Measurements from ENCODE around the gene PLBD1. TPM values are rescaled to one million over a fixed set of nuclear protein-coding genes. Genes with fewer than 3 reads are reported as not detected.

PLBD1 gene
- total RNA-seq, 1 donor from 2014 or later = 23.8 TPM

DNA sequence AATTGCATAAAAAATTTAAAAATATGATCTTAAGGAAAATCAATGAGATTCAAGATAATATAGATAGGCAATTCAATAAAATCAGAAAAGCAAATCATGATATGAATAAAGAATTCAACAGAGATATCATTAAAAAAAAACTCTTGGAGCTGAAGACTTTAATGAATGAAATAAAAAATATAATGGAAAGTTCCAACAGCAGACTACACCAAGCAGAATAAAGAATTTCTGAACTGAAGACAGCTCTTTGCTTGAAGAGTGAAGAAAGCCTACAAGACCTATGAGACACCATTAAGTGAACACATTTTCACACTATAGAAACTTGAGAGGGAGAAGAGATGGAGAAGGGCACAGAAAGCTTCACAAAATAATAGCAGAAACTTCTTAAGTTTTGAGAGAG lies 45.9 kb downstream of the PLBD1 start:
- no peak for DNase-seq
- intact Hi-C loops (cut with DNase I) = no loop called here
- no peak for ATAC-seq (ENCODE audit: poor library complexity)

DNA sequence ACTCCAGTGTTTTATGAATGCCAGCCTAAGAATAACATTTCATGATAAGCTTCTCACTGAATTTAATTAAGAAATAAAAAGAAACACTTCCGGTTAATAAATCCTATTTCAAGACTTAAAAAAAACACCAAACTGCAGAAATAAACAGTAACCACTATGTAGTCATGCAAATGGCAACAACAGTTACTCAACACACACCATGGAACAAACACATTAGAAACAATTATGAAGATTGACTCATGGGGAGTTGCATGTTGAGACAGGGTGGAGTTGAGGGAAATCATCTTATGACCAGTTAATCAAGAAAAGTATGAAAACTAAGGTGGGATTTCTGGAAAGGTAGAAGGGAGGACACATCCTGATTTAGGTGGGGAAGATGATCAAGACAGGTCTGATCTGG lies 52.7 kb downstream of the PLBD1 start:
- intact Hi-C loops (cut with DNase I) = loop anchor here (5.0 kb wide), 1 partner anchor 102 kb away; no protein-coding TSS in a partner anchor
- ATAC-seq (ENCODE audit: poor library complexity) = no peak
- no peak for DNase-seq

DNA sequence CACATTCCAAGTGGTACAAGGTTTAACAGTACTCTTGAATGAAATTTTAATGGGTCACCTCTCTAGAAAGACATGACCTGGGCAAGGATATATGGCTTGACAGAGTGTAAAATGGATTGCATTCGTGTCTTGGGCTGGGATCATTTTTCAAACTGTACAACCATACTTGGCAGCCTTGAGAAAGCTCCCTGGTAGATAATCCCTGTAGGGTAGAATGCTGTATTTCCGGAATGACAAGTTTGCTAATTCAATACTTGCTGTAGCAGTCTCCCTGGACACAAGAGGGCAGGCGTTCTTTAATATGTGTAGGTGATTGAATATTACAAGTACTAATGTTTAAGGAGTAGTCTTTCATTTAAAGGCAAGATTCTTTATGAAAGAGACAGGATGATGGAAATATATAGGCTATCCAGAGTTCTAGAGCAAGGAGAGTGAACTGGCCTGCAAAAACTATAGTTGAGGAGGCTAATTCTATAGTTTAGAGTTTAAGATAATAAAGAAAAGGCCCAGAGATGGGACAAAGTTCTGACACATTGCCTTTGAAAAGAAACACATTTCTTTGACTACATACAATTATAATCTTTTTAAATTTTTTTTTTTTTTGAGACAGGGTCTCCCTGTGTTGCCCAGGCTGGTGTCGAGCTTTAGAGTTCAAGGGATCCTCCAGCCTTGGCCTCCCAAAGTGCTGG lies 53.4 kb downstream of the PLBD1 start:
- DNase-seq (no peak), ATAC-seq (ENCODE audit: poor library complexity) (peak; percentile 77)
- intact Hi-C loops (cut with DNase I) = loop anchor here (5.0 kb wide), 1 partner anchor 103 kb away; no protein-coding TSS in a partner anchor

DNA sequence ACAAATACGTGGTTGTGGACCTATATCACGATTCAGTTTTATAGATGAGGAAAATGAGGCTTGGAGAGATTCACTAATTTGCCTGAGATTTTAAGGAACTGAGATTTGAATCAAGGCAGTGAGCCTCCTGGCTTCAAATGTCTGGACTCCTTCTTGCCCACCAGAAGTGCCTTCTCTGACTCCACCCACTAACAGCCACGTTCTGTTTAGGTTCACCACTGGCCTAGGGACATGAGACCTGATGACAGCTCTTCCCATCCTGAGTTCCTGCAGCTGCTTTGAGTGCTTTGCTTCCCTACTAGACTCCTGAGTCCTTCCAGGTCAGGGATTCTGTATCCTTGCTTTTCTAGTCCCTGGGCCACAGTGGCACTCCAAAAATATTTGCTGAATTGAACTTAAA lies 57.1 kb downstream of the PLBD1 start:
- ATAC-seq (ENCODE audit: poor library complexity) (no peak), DNase-seq (no peak)
- intact Hi-C loops (cut with DNase I) = loop anchor here (5.0 kb wide), 1 partner anchor 107 kb away; no protein-coding TSS in a partner anchor

DNA sequence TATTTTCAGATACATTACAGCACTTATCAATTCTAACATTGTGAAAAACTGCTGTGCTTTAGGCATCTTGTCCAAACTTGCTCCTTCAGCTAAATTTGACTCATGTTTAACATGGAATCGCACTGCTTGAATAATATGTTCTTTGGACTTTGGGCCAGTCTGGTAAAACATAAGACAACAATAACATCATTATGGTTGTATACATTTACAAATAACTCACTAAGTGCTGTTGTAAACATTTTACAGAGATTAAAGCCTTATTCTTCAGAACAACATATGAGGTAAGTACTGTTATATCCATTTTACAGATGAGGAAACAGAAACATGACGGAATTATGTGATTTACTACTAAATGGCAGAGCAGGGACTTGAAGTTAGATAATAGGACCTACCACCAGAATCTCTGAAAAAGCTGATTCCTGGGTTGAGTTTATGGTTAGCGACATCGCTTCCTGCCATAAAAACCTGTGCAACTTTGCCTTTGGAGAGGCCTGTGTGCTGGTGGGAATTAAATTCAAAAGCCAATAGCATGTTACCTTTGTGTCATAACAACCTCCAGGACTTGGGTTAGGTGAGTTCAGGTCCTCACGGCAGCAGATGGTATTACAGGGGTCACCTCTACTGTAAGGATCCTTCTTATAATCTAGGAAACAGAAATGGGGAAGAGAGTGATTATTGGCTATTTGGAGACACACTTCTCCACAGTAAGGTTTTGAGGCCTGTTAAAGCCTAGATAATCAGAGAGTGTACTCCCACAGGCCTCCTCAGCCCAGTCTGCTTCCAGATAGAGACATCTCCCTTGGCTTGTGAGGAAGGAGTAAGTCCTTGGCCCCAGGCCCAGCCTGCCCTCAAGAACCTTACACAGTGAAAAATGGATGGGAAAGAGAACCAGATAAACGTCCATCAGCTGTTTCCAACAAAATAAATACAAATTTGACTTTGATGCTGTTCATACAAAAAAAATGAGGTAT lies 61.8 kb downstream of the PLBD1 start:
- intact Hi-C loops (cut with DNase I) = no loop called here
- ATAC-seq (ENCODE audit: poor library complexity) (no peak), DNase-seq (no peak)

DNA sequence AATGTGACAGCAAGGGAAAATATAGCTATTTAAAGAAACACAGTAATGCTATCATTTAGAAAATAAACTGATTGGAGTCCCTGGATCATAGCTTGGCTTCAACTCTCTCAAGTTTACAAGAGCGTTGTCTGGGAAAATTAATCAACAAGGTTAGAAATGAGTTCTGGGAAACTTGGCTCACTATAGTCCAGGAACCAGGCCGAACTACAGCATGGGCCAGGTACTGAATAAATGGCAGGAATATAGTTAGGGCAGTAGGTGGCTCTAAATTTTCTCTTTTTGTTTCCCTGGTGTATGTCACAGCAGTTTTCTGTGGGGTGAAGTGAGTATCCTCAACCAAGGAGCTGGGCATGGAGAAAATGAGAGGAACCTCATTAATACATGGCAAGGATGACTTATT lies 72.4 kb downstream of the PLBD1 start:
- intact Hi-C loops (cut with DNase I) = no loop called here
- DNase-seq = no peak
- ATAC-seq (ENCODE audit: poor library complexity) = peak; percentile 41

DNA sequence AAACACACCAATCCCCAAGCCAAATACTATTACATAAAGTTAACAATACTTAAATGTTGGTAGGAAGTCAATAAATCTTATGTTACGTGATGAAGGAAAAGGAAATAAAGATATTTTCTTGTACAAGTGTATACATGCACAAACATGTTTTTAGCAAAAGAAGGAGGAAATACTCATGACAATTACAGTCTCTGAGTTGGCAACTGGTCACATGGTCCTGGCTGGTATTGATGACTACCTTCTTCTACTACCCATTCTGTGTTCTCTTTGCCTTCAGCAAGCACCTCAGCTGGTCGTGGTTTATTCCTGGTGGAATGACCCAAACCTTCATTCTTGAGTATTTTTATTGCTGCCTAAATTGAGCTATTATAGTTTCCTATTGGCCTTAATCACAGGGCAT lies 84.8 kb downstream of the PLBD1 start:
- no peak for ATAC-seq (ENCODE audit: poor library complexity)
- intact Hi-C loops (cut with DNase I) = no loop called here
- DNase-seq = no peak

DNA sequence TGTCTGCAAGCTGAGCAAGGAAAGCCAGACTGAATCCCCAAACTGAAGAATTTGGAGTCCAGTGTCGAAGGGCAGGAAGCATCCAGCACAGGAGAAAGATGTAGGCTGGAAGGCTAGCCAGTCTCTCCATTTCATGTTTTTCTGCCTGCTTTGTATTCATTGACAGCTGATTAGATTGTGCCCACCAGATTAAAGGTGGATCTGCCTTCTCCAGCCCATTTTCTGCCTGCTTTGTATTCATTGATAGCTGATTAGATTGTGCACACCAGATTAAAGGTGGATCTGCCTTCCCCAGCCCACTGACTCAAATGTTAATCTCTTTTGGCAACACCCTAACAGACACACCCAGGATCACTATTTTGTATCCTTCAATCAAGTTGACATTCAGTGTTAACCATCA lies 85.3 kb downstream of the PLBD1 start:
- intact Hi-C loops (cut with DNase I) = no loop called here
- DNase-seq = no peak
- ATAC-seq (ENCODE audit: poor library complexity) = no peak

DNA sequence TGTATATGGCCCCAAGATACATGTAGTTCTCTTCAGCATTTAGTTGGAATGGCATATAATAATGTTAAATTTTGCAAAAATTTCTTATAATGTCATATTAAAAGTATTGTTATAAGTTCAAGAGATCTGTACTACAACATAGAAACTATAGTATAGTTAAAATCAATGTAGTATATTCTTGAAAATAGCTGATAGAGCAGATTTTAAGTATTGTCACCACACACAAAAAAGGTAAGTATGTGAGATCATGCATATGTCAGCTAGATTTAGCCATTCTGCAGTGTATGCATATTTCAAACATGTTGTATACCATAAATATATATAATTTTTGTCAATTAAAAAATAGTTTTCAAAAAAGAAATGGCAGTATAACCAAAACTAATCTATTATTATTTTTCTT lies 86.5 kb downstream of the PLBD1 start:
- DNase-seq (no peak), ATAC-seq (ENCODE audit: poor library complexity) (no peak)
- intact Hi-C loops (cut with DNase I) = no loop called here

DNA sequence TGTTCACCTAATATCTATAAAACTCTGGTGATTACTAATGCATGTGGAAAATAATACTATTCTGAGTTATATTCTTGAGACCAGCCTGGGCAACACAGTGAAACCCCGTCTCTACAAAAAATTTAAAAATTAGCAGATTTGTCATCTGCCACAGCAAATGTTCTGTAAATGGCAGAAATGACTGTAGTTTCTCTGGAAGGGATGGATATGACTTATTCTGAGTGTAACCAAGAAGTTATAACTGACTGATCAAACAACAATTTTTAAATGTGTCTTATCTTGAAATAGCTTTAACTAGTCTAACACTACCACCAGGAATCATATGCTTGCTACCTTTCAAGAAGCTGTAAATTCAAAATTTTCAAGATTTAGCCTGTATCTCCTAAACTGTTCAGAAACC lies 88.7 kb downstream of the PLBD1 start:
- DNase-seq = no peak
- intact Hi-C loops (cut with DNase I) = no loop called here
- ATAC-seq (ENCODE audit: poor library complexity) = no peak

DNA sequence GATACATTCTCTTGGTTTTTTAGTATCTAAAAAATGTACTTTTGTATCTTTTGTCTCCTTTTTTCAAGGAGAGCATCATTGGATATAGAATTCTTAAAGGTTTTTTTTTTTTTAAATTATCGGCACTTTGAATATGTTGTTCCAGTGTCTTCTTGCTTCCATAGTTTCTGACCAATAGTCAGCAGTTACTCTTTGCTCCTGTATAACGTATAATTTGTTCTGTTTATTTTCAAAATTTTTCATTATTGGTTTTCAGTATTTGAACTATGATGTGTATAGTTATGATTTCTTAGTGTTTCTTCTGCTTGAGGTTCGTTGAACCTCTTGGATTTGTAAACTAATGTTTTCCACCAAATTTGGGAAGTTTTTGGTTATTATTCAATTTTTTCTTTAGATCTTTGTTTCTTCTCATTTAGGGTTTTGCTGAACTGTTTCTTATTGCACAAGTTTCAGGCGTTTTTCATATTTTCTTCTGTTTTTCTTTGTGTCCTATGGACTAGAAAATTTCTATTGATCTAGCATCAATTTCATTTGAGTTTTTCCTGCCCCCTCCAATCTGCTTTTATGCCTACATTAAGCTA lies 93.9 kb downstream of the PLBD1 start:
- no peak for DNase-seq
- no peak for ATAC-seq (ENCODE audit: poor library complexity)
- intact Hi-C loops (cut with DNase I) = no loop called here

DNA sequence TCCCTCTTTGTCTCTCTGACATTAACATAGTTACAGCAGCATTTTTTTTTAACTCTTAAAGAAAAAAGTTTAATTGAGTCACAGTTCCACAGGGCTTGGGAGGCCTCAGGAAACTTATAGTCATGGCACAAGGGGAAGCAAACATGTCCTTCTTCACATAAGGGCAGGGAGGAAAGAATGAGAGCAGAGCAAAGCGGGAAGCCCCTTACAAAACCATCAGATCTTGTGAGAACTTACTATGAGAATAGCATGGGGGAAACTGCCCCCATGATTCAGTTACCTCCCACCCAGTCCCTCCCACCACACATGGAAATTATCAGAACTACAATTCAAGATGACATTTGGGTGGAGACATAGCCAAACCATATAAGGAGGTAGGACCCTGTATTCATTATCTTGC lies 96.2 kb downstream of the PLBD1 start:
- intact Hi-C loops (cut with DNase I) = no loop called here
- ATAC-seq (ENCODE audit: poor library complexity) (no peak), DNase-seq (no peak)

DNA sequence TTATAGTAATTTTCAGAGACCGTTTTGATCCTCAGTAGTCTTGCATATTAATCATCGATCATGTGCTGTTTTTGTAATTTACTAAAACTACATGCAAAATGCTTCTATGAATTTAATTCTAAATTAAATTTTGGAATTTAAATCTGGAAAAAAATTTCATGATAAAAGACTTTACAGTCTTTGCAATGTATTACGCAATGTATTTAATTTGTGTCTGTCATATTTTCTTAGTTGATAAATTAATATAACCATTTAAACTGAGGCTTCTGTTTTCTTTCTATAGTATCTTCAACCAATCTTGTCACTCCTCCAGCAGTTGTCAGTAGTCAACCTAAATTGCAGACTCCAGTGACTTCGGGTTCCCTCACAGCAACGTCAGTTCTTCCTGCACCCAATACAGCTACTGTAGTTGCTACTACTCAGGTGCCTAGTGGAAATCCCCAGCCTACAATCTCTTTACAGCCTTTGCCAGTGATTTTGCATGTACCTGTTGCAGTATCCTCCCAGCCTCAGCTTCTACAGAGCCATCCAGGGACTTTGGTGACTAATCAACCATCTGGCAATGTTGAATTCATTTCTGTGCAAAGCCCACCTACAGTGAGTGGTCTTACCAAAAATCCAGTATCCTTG lies 107.4 kb downstream of the PLBD1 start:
- intact Hi-C loops (cut with DNase I) = no loop called here
- no peak for ATAC-seq (ENCODE audit: poor library complexity)

DNA sequence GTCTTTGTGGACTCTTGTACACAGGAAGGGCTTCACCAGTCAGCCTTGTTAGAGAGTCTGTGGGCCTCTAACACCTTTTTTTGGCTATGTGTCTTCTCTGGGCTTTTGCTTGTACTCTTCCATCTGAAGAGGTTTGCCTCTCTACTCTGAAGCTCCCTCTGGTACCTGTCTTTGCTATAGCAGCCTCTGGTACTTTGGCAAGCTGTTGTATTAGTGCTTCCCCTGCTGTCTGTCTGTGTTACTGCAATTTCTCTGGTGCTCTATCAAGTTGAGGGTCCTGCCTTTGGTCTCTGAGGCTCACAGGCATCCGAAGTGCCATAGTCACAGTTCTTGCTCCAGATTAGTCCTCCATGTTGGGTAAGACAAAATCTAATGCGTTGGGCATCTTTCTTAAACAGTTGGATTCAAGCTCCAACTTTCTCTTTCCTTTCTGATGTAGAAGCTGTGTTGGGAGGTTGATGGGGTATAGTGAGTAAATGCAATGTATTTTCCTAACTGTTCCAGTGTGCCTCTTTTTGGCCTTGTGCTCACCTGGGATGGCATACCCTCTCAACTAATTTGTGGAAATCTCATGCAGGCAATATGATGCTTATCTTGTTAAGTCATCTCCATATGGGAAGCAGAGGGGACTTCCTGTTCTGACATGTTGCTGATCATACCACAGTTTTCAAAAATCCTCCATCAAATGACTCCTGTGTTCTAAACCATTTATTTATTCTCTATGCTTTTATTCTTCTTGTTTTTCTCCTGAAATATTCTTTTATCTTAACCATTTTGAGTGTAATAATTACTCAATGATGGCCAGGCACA lies 113.4 kb downstream of the PLBD1 start:
- DNase-seq = no peak
- intact Hi-C loops (cut with DNase I) = no loop called here
- ATAC-seq (ENCODE audit: poor library complexity) = no peak

More for the DNA sequence above, 107.4 kb downstream of the PLBD1 start:
- no peak for DNase-seq

Other genes starting within 250 kb of the PLBD1 start
- 52.7 TPM for gene ATF7IP, start 202.2 kb downstream of the PLBD1 start, total RNA-seq
- gene GUCY2C, start 128.7 kb upstream of the PLBD1 start, total RNA-seq = not detected
- gene WBP11, start 235.6 kb upstream of the PLBD1 start, total RNA-seq = 45.7 TPM
- gene C12orf60, start 235.8 kb upstream of the PLBD1 start, total RNA-seq = 1.6 TPM
- not detected for gene SMCO3, start 246.3 kb upstream of the PLBD1 start, total RNA-seq

Measured in Right ventricle myocardium superior (tissue), 1 donor.